Hepatocyte (in vitro differentiated cells): Measurements from ENCODE around the gene SPRR1B. TPM values are rescaled to one million over a fixed set of nuclear protein-coding genes. Genes with fewer than 3 reads are reported as not detected.
"Not testable (repeated sequence)": the region's sequence is repeated elsewhere in the genome, so short reads cannot be mapped to it uniquely, and the experiment has no call there.

ENCODE experiments used
- DNase-seq: peaks from one replicate; pipeline ENCODE4 v3.0.0-alpha.2; 2016; ENCODE audit warnings: low spot score
- H2AFZ ChIP-seq: fragments of 200-600 bp; sonication (generic); 2 replicates; pipeline ENCODE4 v1.6.0; 2016; ENCODE audit warnings: antibody characterized with exemption, mild to moderate bottlenecking
- H3K27ac ChIP-seq: fragments of 200-600 bp; sonication (generic); 2 replicates; pipeline ENCODE4 v1.5.1; 2016; ENCODE audit warnings: mild to moderate bottlenecking
- H3K27me3 ChIP-seq: fragments of 200-600 bp; sonication (generic); 2 replicates; pipeline ENCODE4 v1.6.1; 2016
- H3K36me3 ChIP-seq: fragments of 200-600 bp; sonication (generic); replicated peaks from 2 replicates; pipeline ENCODE4 v1.5.1; 2016; ENCODE audit warnings: low read depth; ENCODE audit not compliant: insufficient read depth
- H3K4me1 ChIP-seq: fragments of 200-600 bp; sonication (generic); 2 replicates; pipeline ENCODE4 v1.5.1; 2016; ENCODE audit warnings: mild to moderate bottlenecking, moderate library complexity; ENCODE audit not compliant: insufficient read depth
- H3K4me2 ChIP-seq: fragments of 200-600 bp; sonication (generic); 2 replicates; pipeline ENCODE4 v1.6.0; 2016
- H3K4me3 ChIP-seq: fragments of 200-600 bp; sonication (generic); 2 replicates; pipeline ENCODE4 v1.5.1; 2016; ENCODE audit warnings: mild to moderate bottlenecking
- H3K79me2 ChIP-seq: fragments of 200-600 bp; sonication (generic); 2 replicates; pipeline ENCODE4 v1.6.0; 2017; ENCODE audit warnings: mild to moderate bottlenecking
- H3K9me2 ChIP-seq: fragments of 200-600 bp; sonication (generic); replicated peaks from 2 replicates; pipeline ENCODE4 v1.6.0; 2017; ENCODE audit warnings: mild to moderate bottlenecking; ENCODE audit not compliant: insufficient read depth
- H3K9me3 ChIP-seq: fragments of 200-600 bp; sonication (generic); 2 replicates; pipeline ENCODE4 v1.5.1; 2016; ENCODE audit warnings: low read depth, mild to moderate bottlenecking
- H4K20me1 ChIP-seq: fragments of 200-600 bp; sonication (generic); 2 replicates; pipeline ENCODE4 v1.6.0; 2016; ENCODE audit warnings: mild to moderate bottlenecking; ENCODE audit not compliant: insufficient read depth, poor library complexity, severe bottlenecking
- EZH2 ChIP-seq: fragments of 200-600 bp; sonication (generic); IDR thresholded peaks from 2 replicates; pipeline ENCODE4 v1.6.1; 2016; ENCODE audit warnings: antibody characterized with exemption, mild to moderate bottlenecking, borderline replicate concordance
- EZH2phosphoT487 ChIP-seq: fragments of 200-600 bp; sonication (generic); IDR thresholded peaks from one replicate; pipeline ENCODE4 v1.6.1; 2018; ENCODE audit warnings: antibody characterized with exemption, mild to moderate bottlenecking, low read depth, moderate library complexity; ENCODE audit not compliant: unreplicated experiment, severe bottlenecking
- WGBS: methylation state at CpG from one replicate; pipeline ENCODE4 v1.1.6; 2016; ENCODE audit warnings: low lambda C conversion rate; ENCODE audit errors: missing lambda C conversion rate; 5-methylcytosine and 5-hydroxymethylcytosine counted together
- polyA plus RNA-seq: library from polyadenylated mRNA; unstranded; fragments of >200 nt; fragmentation: Nextera tagmentation; extraction: Ambion mirVana; gene quantifications from 2 replicates; pipeline ENCODE4 v1.2.1, GENCODE V29; 2016
- total RNA-seq: library from RNA; depleted of rRNA; stranded (reverse); fragments of >200 nt; gene quantifications from 2 replicates; pipeline ENCODE4 v1.2.3, GENCODE V29; 2014
- TF ChIP-seq, protein P1 (sequence below): fragments of 200-600 bp; sonication (generic); IDR thresholded peaks from 2 replicates; pipeline ENCODE4 v1.5.1; 2016; ENCODE audit warnings: antibody characterized with exemption, mild to moderate bottlenecking; ENCODE audit not compliant: poor library complexity

The SPRR1B gene
- total and polyA plus RNA-seq, 2 experiments from 2014 or later = not detected

DNA sequence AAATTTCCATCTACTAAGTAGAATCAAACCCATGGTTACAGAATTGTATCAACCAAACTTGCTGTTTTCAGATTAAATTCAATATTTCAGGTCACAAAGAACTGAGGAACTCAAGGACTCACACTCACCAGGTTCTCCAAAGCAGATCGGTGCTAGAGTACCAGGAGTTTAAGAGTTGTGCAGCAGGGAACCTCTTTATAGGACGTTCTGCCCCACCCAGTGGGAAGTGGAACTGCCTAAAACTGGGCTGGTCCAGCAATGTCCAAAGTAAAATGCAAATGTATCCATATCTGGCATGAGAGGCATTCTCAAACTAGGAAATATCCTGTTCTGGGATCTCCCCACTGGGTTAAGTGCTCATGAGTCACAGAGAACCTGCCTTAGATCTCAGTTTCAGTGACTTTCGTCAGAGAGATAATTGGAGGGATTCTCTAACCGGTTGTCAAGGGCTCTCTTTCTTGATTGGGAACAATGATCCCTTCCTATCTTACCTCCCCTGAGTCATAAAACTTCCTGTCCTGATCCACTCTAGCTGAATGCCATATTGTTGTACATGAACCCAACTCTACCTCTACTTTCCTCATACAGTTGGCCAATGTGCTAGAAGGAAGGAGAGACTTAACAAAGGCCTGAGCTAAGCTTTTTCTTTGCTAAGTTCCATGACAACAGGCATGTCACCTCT, 10.1 kb downstream of the SPRR1B start, which contains the start of gene SPRR2D:
SPRR2D (minus strand) TSS at position 171 of the 682 bp plus-strand sequence. CDS start 774 bp downstream, outside the sequence.
- Histone ChIP-seq H3K27ac (no peak within 1 kb of the TSS), H3K4me2 (no peak within 1 kb of the TSS), H2AFZ (no peak within 1 kb of the TSS), H3K27me3 (no peaks in the 10 kb centered on the region), H3K79me2 (no peaks in the 10 kb centered on the region), H3K9me3 (no peaks in the 10 kb centered on the region), H3K9me2 (no peaks in the 10 kb centered on the region), H4K20me1 (no peaks in the 10 kb centered on the region), H3K4me1 (no peaks in the 10 kb centered on the region), H3K36me3 (no peaks in the 10 kb centered on the region), H3K4me3 (no peak within 1 kb of the TSS)
- WGBS = 44% methylated on average over 4 of the region's 4 CpGs
- no peak for DNase-seq
- TF ChIP-seq EZH2phosphoT487 (no peak), EZH2 (no peak)
- TF ChIP-seq, protein P1, sequence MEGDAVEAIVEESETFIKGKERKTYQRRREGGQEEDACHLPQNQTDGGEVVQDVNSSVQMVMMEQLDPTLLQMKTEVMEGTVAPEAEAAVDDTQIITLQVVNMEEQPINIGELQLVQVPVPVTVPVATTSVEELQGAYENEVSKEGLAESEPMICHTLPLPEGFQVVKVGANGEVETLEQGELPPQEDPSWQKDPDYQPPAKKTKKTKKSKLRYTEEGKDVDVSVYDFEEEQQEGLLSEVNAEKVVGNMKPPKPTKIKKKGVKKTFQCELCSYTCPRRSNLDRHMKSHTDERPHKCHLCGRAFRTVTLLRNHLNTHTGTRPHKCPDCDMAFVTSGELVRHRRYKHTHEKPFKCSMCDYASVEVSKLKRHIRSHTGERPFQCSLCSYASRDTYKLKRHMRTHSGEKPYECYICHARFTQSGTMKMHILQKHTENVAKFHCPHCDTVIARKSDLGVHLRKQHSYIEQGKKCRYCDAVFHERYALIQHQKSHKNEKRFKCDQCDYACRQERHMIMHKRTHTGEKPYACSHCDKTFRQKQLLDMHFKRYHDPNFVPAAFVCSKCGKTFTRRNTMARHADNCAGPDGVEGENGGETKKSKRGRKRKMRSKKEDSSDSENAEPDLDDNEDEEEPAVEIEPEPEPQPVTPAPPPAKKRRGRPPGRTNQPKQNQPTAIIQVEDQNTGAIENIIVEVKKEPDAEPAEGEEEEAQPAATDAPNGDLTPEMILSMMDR = no peak

DNA sequence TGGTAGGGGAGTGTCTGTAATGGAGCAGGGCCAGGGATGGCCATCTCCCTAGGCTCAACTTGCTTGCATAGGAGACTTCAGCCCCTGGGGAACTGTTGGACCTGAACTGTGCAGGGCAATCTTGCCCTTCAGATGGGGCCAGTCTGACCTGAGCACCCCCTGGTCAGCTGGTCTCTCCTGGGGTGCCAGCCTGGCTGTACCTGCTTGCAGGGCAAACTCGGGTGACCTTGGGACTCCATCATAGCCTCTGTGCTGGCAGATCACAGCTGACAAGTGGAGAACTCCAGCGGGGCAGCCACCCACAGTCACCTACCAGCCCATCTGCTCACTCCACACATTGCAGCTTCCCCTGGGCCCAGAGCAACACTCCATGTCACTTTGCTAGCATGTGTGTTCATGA, 18.2 kb downstream of the SPRR1B start:
- Histone ChIP-seq H3K9me2 (no peaks in the 10 kb centered on the region), H3K36me3 (no peaks in the 10 kb centered on the region), H3K27me3 (no peaks in the 10 kb centered on the region), H3K9me3 (no peaks in the 10 kb centered on the region), H2AFZ (no peak overlapping the region), H3K4me3 (no peak overlapping the region), H3K27ac (no peak overlapping the region), H3K4me1 (no peaks in the 10 kb centered on the region), H3K79me2 (no peaks in the 10 kb centered on the region), H3K4me2 (no peak overlapping the region), H4K20me1 (no peaks in the 10 kb centered on the region)
- TF ChIP-seq EZH2 = no peak
- TF ChIP-seq, protein P1 = no peak
- TF ChIP-seq EZH2phosphoT487 = no peak
- DNase-seq = no peak
- 63% methylated on average over 2 of the region's 2 CpGs for WGBS

DNA sequence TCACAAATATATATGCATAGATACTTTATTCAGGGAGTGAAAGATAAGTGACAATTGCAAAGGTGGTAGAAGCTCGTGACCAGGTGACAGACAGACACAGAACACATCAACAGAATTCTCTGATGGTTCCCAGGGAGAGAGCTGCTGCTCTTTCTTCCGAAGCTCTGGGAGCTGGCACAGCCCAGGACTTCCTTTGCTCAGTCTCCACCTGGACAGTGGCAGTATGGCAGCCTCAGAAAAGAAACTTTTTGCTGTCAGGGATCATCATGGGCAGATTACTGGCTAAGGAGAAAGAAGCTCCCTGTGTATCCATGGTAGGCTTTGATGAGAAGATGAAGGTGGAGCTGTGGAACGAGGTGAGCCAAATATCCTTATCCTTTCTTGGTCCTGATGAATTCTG, 25.1 kb downstream of the SPRR1B start:
- 36% methylated on average over 3 of the region's 3 CpGs for WGBS
- not testable (repeated sequence) for H2AFZ ChIP-seq, H3K27me3 ChIP-seq, H3K4me1 ChIP-seq, H3K4me3 ChIP-seq, H3K27ac ChIP-seq, H4K20me1 ChIP-seq, H3K9me3 ChIP-seq, DNase-seq, H3K36me3 ChIP-seq, H3K9me2 ChIP-seq, H3K4me2 ChIP-seq, H3K79me2 ChIP-seq

DNA sequence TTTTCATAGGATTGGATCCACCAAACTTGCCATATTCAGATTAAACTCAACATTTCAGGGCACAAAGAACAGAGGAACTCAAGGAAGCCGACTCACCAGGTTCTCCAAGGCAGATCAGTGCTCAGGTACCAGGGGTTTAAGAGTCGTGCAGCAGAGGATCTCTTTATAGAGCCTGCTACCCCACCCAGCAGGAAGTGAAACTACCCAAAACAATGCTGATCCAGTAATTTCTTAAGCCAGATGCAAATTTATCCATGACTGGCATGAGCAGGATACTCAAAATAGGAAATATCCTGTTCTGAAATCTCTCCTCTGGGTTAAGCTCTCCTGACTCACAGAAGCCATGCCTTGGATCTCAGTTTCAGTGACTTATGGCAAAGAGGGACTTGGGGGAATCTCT, 26.4 kb downstream of the SPRR1B start, which contains the start of gene SPRR2A:
SPRR2A (minus strand) TSS at position 138 of the 400 bp plus-strand sequence. CDS start 777 bp downstream, outside the sequence.
- Histone ChIP-seq H3K9me2 (no peaks in the 10 kb centered on the region), H3K4me1 (no peaks in the 10 kb centered on the region), H3K9me3 (no peaks in the 10 kb centered on the region), H3K27me3 (no peaks in the 10 kb centered on the region), H3K27ac (no peak within 1 kb of the TSS), H4K20me1 (no peaks in the 10 kb centered on the region), H2AFZ (no peak within 1 kb of the TSS), H3K36me3 (no peaks in the 10 kb centered on the region), H3K4me3 (no peak within 1 kb of the TSS), H3K4me2 (no peak within 1 kb of the TSS), H3K79me2 (no peaks in the 10 kb centered on the region)
- TF ChIP-seq EZH2phosphoT487 (no peak), EZH2 (no peak)
- TF ChIP-seq, protein P1 = no peak
- no peak for DNase-seq
- WGBS = 57% methylated on average over 2 of the region's 2 CpGs
